ENCODE results near the gene PPFIA2.
A peak's percentile ranks its signal among the peaks of the same experiment; 100 is the strongest.

PPFIA2 gene
- long read RNA-seq, donor 1, partial matches to known transcripts: 0 of 1 reads
- long read RNA-seq, donor 1, other reads (novel, unspliced or antisense): 0 of 1 reads
- long read RNA-seq, donor 2: 0 reads
- long read RNA-seq, donor 3: 0 reads
- long read RNA-seq, donor 4: 0 reads
- long read RNA-seq, donor 5: 0 reads
- long read RNA-seq, donor 6: 0 reads
- long read RNA-seq, donor 7: 0 reads
- long read RNA-seq, donor 8: 0 reads

DNA sequence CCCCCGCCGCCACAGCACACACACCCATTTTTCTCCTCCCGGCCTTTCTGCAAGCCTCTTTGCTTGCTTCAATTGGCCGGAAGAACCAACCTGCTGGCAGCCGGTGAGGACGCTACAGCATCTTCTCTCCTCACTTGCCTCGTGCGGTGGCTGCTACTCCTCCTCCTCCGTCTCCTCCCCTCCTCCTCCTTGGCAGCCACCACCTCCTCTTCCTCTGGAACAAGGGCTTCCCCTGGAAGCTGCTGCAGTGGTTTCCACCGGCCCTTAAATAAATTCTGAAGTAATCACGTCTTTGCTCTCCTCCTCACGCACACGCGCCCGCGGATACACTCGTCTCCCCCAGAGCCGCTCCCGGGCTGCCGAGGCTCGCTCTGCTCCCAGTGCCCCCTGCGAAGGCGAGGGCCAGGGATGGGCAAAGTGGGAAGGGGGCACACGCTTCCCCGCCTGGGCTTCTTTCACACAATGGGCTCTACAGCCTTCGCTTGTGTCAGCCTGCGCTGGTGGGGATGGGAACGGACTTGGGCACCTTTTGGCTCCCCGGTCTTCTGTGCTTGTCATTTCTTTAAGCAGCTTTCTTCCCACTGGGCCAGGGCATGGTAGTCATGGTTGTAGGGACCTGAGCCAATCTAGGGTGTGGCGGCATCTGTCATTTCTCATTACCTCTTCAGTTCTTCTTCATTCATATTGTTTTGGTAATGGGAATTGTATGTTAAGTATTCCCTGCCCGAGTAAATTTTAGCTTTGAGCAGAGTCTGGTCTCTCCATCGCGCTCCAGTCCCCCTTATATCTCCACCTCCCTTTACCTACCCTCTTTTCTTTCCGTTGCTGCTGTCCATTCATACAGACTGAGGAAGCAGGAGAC lies at the start of gene PPFIA2:
Gene PPFIA2, minus strand, starts transcription at position 161 of the 862 bp plus-strand sequence.
- peak; percentile 46 for DNase-seq

DNA sequence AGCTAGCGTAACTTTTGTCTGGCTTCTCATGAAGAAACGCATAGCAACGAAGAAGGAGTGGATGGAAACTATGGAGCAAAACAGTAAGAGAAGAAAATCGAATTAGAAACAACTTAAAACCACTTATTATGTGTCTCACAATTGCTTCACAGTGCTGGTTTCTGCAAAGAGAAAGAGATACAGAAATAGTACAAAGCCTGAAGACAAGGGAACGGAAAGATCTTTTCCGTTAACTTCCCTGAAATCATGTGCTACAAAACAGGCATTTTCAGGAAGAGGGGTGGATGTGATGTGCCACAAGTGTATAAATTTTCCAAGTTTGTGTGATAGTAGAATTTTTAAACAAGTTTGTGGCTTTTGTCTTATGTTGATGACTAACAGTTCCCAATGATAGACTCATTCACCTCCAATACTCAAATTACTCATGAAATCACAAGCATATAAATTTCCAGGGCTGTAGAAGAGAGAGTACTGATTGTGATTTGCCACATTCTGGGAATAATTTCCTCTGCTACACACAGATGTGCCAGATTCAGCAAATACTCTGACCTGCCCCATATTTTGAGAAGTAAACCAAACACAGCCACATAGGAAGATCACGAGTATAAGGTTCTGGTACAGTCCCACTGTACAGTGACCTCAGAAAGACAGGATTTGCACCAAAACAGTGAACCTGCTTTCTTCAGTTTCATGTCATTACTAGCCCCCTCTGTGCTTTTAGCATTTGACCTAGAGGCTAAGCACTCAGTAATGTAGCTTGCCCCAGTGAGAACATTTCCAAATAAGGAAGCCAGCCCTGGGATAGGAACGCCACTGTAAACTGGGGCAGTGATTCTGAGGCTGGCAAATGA lies 41.4 kb upstream of the PPFIA2 start:
- no peak for DNase-seq

DNA sequence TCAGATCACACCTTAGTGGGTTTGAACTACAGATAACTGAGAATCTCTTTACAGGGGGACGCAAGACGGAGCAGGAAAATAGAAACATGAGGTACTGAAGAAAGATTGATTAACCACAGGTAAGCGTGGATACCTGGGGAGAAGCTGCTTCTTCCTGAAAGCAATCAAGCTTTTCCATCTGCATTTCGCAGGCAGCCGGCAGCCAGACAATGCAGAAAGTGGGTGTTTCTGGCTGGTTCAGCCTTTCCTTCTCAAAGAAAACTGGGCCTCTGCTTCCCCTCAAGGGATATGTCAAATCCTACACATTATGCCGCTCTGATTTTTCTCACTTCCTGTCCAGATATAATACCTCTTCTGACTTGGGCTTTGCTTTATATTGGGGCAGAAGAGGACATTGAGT lies 39.1 kb upstream of the PPFIA2 start:
- no peak for DNase-seq

DNA sequence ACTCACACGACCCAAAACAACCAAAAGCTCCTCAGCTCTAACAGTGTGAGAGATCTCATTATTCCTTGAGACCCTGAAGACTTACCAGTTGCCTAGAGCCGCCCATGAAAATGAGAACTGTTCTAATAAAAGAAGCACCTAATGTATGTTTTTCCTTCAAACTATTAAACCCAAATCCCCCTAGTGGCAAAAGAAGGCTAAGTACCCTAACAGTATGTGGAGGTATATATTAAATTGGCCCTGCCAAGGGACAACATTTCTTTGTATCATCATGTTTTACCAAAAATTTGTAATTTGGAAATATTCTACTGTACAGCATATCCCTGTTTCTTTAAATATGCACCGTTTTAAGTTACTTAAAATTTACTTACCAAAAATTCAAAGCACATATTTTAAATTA lies 38.0 kb upstream of the PPFIA2 start:
- no peak for DNase-seq

DNA sequence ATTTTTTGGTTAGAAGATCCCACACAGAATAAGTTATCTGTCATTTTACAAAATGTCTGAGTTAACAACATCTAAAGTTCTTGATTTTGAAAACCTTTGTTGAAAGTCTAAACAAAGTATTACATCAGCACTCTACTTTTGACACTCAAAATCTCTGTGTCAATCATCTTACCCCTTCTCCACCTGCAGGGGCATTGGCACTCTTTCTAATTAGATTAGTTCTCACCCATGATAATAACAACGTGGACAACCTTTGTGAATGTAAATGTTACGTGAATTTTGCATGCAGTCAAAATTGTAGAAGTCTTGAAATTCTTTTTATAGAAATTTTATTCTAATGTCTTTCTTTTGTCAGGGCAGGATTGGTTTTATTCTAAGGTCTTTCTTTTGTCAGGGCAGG lies 33.5 kb upstream of the PPFIA2 start:
- DNase-seq: no peak

DNA sequence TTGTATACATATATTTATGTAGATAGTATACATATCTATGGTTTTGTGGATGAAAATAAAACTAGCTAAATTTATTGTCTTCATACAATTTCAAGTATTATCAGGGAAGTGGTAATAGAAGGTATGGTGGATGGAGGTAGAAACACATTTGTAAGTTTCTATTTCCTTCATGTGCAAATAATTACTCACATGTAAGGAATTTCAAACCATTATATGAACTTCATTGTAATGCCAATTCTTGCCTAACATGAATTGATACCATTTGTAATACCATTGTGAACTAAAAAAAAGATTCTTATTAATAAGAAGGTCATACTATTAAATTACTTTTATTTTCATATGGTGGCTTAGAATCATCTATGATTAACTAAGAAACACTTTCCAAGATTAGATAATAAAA lies 20.1 kb upstream of the PPFIA2 start:
- no peak for DNase-seq

DNA sequence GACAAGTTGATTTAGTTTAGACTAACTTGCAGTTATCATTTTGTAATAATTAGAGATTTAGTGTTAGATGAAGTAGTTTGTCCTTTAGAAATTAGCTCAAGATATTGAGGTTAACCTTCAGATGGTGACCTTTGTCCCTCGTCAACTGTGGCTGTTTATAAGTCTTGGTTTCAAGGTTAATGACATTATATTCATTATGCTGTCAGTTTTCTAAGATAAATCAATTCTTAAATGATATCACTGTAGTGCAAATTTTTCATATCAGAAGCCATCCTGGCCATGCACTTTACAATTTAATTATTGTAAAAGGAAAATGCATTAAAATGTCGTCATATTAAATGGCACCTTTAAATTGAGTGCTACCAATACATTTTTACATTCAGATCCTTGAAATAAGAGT lies 19.6 kb upstream of the PPFIA2 start:
- DNase-seq: no peak

DNA sequence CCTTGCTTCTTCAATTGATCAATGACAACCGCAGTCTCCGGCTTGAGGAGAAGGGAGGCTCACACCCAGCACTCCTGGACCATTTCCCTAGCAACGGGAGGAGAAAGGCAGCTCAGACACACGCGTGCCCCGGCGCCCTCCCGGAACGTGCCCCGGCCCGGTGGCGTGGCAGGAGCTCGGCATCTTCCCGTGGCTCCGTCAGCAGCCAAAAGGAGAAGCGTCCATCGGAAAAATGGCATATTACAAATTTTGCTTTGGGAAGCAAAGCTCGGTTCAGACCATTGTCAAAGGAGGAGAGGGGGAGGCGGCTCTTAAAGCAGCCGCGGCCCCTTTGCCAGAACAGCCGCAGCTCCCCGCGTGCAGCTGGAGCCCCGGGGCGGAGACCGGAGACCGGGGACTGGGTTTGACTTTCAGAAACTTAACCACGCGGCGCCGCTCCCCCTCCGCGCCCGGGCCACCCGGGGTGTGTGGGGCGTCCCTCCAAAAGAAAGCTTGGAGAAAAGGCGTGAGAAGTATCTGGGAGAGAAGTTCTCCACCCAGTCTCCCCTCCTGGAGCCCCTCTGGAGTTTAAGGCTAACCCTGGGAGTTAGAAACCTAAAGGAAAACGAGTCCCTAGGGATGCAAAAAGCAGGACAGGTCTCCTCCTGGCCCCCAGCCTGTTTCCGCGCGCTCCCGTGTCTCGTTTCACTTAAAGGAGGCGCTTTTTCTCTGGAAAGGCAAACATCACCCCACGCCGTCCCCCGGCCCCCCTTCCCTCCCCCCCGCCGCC lies 545 bp downstream of the PPFIA2 start:
- peak; percentile 77 for DNase-seq

DNA sequence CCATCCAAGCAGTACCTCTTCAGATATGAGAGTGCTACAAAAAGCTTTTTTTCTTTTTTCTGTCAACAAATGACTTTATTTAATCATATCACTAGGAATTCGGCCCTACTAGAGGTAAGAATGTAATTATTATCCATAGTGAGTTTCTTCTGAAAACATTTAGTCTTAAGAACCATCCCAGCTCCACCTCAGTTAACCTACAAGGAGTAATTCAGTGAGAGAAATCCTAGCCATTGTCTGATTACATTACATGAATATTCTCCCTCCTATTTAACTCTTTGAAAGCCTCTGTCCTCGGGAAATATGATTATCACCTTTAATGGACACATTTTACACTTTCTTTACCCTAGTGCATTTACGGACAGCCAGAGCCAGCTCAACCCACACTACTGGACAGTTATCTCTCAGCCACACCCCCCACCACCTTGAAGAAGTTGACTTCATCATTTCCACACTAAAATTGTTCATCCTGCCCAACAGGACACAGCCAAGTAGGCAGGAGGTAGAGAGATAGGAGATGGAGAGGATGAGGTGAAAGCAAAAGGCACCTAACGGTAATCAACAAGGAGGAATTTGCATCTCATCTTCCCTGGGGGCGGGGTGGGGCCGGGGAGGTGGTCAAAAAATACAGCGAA lies 1.3 kb downstream of the PPFIA2 start:
- no peak for DNase-seq

DNA sequence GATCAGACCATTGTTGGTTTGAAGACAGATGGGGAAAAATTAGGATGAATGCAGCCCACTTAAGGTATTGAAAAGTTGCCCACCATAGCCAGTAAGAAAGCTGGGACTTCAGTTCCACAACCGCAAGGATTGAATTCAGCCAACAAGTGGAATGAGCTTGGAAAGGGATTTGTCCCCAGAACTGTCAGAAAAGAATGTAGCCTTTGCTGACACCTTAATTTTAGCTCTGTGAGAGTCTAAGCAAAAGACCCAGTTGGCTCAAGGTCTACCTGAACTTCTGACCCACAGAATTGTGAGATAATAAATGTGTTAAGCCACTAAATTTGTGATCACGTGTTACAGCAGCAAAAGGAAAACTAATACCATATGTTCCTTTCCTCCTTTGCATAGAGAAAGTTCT lies 29.4 kb downstream of the PPFIA2 start:
- DNase-seq: no peak

DNA sequence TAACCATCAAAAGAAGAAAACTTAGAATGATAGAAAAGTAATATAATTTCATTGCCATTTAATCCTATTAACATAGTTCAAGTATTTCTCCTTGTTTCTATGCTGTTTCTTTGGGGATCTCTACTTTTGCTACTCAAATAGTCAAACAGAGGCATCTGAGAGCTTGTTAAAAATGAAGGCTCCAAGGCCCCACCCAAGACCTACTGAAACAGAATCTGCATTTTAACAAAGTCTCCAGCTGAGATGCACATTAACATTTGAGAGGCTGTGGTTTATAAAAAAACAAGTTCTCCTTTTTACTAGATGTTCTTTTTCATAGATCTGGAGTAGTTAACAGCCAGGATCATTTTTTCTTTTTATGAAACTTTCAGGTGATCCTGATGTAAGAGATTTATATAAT lies 31.8 kb downstream of the PPFIA2 start:
- no peak for DNase-seq

DNA sequence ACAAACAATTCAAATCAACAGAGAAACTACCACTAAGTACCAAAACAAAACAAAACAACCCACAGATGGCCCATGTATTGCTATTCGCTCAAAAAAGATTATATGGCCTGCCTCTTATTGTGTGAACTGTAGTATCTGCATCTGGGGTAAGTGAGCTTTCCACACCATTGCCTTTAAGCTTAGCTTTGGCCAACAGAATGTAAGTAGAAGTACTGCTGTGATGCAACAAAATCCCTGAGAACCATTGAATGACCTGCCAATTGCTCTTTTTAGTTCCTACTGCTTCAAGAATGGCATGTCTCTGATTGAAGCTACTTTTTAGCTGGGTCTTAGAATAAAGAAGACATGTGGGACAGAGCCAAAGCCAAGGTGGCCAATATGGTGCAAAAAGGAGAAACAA lies 32.5 kb downstream of the PPFIA2 start:
- DNase-seq: no peak

DNA sequence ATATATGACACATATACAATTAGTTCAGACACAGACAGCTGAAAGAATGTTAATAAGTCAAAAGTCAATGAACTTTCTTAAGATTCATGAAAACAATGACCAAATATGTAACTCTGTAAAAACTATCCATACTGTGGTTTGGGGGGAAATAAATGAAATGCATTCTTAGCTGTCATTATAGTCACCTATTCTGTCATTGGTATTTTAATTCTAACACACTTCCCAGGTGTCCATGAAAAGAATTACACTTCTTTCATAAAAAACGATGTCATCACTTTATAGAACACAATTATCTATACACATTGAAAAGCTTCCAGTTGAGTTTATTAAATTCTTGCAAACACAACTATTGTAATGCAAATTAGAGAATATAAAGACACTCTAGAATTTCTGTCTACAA lies 35.8 kb downstream of the PPFIA2 start:
- DNase-seq: no peak

DNA sequence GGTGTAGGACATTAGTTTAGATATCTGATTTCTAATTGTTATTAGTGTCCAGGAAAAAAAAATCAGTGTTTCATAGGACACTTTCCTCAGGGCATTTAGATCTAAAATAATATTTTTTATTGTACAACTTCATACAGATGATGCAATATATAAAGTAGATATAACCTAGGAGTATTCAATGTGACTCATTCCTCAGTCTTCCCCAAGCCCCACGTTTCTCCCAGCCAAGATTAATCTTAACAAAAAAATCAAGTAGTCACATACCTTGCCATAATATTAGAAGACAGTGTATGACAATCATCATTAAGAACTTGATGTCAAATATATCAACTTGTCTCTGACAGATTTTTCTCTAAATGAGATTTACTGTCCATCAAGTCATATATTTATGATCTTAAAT lies 37.1 kb downstream of the PPFIA2 start:
- DNase-seq: no peak

DNA sequence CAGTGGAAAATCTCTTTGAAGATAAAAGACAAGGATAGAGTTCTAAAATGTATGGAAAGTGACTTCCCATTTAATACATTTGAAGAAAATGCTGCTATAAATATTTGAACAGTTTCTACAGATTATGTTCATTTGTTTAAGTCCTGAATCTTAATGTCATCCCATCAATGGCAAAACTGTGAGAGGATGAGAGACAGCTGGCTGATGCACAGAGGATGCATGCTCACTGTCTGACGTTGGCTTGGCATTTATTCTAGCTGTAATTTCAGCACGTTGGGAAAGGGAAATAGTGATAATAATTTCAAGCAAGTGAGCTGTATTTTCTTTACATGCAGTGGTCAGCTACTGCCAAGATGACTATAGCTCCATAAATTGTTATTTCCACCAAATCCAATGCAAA lies 40.5 kb downstream of the PPFIA2 start:
- DNase-seq: no peak

DNA sequence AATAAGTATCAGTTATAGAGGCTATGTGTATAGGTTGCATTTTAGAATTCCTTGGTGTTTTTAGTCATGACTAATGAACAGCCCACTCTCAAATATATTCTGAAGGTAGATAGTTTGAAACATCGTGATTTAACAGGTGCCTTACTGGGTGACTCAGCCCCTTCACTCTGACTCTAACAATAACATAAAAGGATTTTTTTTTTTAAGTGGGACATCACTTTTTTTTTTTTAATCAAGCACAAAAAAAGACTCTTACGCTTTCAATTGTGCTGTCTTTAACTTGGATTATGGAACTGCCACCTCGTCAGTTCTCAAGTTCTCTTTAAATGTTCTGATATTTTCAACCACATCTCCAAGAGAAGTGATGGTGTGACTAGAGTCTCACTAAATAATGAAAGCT lies 46.6 kb downstream of the PPFIA2 start:
- DNase-seq: no peak

DNA sequence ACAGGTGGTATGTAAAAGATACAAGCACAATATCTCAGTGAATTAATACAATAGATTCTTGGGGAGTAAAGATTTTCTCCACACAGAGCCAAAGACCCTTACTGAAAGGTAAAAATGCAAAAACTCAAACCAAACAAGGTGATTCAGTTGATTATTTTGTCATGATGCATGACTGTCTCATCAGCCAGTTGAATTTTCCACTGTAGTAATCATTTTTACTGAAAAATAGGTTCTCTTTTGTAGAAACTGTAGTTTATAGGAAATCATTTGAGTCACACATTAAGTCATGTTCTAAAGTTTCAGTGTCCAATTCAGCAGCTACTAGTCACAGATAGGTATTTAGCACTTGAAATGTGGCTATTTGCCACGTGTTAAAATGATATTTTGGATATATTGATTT lies 53.6 kb downstream of the PPFIA2 start:
- DNase-seq: no peak

DNA sequence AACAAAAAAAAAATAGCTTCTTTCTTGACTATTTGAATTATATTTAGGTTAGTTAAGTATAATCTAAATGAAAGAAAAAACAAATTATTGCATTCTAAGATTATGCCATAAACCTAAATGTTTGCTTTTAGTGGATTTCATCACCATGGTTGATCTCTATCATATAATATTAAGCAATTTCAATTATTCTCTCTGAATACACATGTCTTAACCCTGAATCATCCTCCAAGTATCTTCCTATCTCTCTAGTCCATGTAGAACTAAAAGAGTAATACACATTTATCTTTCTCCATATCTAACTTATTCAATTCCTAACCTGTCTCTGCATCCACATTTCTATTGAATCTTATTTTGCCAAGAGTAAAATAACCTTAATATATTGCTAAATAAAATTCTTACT lies 59.6 kb downstream of the PPFIA2 start:
- no peak for DNase-seq

DNA sequence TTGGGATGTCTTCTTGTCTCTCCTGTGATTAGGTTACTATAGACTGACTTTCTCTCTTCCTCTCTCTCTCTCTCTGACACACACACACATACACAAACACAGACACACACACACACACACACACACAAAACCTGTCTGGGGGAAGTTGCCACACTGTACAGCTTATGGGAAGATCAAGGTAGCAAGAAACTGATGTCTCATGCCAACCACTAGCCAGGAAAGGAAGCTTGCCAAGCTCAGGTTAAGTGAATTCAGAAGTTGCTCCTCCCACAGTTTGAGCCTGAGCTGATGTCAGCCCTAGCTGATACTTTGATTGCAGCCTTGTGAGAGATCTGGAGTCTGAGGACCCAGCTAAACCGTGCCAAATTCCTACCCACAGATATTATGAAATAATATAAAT lies 67.1 kb downstream of the PPFIA2 start:
- DNase-seq: no peak

DNA sequence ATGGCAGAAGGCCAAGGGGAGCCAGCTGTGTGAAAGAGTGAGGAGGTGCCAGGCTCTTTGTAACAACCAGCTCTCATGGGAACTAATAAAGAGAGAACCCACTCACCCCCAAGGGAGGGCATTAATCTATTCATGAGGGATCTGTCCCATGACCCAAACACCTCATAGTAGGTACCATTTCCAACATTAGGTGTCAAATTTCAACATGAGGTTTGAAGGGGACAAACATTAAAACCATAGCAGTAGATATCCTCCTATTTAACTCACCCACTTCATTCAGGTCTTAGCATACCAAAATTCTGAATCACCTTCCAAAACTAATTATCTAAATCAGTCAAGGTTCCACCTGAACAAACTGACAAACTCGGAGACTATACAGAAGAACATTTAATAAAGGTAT lies 75.3 kb downstream of the PPFIA2 start:
- DNase-seq: no peak

DNA sequence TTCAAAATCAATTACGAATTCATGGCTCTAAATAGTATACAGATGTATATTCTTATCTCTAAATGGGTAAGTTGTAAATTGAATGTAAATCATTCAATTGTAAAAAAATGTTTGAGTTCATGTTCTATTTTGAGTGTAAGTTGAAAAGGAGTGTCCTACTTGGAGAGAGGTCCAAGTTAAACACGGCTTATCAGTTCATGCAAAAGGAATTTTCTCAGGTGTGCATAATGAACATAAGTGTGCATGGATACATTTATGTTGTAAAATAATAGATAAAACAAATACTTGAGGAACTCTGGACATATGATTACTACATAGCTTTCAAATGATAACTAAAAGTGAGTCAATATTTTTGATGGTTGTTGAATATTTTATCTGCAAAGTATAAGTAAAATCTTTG lies 79.5 kb downstream of the PPFIA2 start:
- DNase-seq: no peak

DNA sequence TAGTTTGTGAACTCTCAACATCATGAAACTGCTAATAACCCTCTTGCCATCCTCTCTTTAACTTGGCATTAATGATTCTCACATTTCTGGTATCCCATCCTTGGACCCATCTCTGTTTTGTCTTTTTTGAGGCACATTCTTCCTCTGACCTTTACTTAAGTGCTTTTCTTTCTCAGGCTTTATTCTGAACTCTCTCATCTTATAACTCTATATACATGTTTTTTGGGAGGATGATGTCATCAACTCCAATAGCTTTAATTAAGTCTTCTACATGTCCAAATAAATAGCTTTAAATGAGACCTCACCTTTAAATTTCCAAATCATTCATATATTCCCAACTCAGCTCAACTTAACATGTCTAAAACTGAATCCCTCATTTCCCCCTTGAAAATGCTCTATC lies 88.4 kb downstream of the PPFIA2 start:
- DNase-seq: no peak

Measured in right kidney (tissue), 9 donors.